Activated T-helper 17 cell treated with anti-CD3 and anti-CD28 coated beads, Interleukin-2, amount 50 U/mL, for 72 hours (primary cell): ENCODE data around the gene MTHFS. TPM values are rescaled to one million over a fixed set of nuclear protein-coding genes. Genes with fewer than 3 reads are reported as not detected.
"Not testable (repeated sequence)": the region's sequence is repeated elsewhere in the genome, so short reads cannot be mapped to it uniquely, and the experiment has no call there.

Source experiments
- ATAC-seq: fragments of 150-1000 bp; cut with Tn5 transposase; replicated peaks from 2 replicates; pipeline ENCODE4 v1.10.0; 2021; ENCODE audit warnings: mild to moderate bottlenecking, moderate library complexity
- H3K27ac Mint-ChIP-seq: one replicate; pipeline ENCODE4 v1.8.0; 2022; ENCODE audit warnings: mixed read lengths
- H3K27me3 Mint-ChIP-seq: one replicate; pipeline ENCODE4 v1.8.0; 2022; ENCODE audit warnings: mixed read lengths
- H3K36me3 Mint-ChIP-seq: one replicate; pipeline ENCODE4 v1.8.0; 2022; ENCODE audit warnings: low read depth, mild to moderate bottlenecking, mixed read lengths
- H3K4me1 Mint-ChIP-seq: one replicate; pipeline ENCODE4 v1.8.0; 2022; ENCODE audit warnings: mixed read lengths
- H3K4me3 Mint-ChIP-seq: one replicate; pipeline ENCODE4 v1.8.0; 2022; ENCODE audit warnings: mild to moderate bottlenecking, mixed read lengths
- H3K9me3 Mint-ChIP-seq: one replicate; pipeline ENCODE4 v1.8.0; 2022; ENCODE audit warnings: mixed read lengths
- total RNA-seq, 2 donors: library from RNA; stranded (reverse); gene quantifications; one replicate each; pipeline ENCODE4 v1.2.3, GENCODE V29; 2022

The MTHFS gene
- total RNA-seq = 10 to 100 TPM; 20.3 to 29.2 TPM

- Mint-ChIP-seq H3K4me3 (peak within 1 kb of the TSS; percentile 96), H3K27me3 (no peaks in the 10 kb centered on the region), H3K4me1 (peaks cover 34% of the 10 kb centered on the region), H3K27ac (peak within 1 kb of the TSS; percentile 92), H3K9me3 (peaks cover 4% of the 10 kb centered on the region), H3K36me3 (peaks cover 23% of the 10 kb centered on the region)
- ATAC-seq = peak; percentile 76
Observed at GRCh38 chr15:79896634-79897379, at the start of gene MTHFS. Gene MTHFS (minus strand): TSS chr15:79897014. CDS start chr15:79896988, 26 bp downstream.

DNA sequence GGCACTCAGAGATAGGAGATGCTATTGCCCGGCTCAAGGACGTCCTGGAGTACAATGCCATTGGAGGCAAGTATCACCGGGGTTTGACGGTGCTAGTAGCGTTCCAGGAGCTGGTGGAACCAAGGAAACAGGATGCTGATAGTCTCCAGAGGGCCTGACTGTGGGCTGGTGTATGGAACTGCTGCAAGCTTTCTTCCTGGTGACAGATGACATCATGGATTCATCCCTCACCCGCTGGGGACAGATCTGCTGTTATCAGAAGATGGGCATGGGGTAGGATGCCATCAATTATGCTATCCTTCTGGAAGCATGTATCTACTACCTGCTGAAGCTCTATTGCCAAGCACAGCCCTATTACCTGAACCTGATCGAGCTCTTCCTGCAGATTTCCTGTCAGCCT, 47.8 kb upstream of the MTHFS start:
- H3K9me3 Mint-ChIP-seq = no peaks in the 10 kb centered on the region
- no peak for ATAC-seq
- H3K4me1 Mint-ChIP-seq = peaks cover 14% of the 10 kb centered on the region
- H3K27me3 Mint-ChIP-seq = no peaks in the 10 kb centered on the region
- no peak overlapping the region for H3K27ac Mint-ChIP-seq
- no peak overlapping the region for H3K4me3 Mint-ChIP-seq
- no peaks in the 10 kb centered on the region for H3K36me3 Mint-ChIP-seq

- peak; percentile 86 for ATAC-seq
- no peaks in the 10 kb centered on the region for H3K9me3 Mint-ChIP-seq
- peak overlapping the region; percentile 61 for H3K27ac Mint-ChIP-seq
- H3K4me3 Mint-ChIP-seq = no peak overlapping the region
- peaks cover 13% of the 10 kb centered on the region for H3K4me1 Mint-ChIP-seq
- peaks cover 4% of the 10 kb centered on the region for H3K27me3 Mint-ChIP-seq
- no peaks in the 10 kb centered on the region for H3K36me3 Mint-ChIP-seq
Observed at GRCh38 chr15:79943820-79944219, 47.0 kb upstream of the MTHFS start.

GRCh38 chr15:79942741-79943481, 46.1 kb upstream of the MTHFS start:
- Mint-ChIP-seq H3K4me1 (peaks cover 6% of the 10 kb centered on the region), H3K27me3 (peaks cover 4% of the 10 kb centered on the region), H3K4me3 (no peak overlapping the region), H3K27ac (peak overlapping the region; percentile 61), H3K9me3 (no peaks in the 10 kb centered on the region), H3K36me3 (no peaks in the 10 kb centered on the region)
- ATAC-seq = peak; percentile 68

- no peak overlapping the region for H3K27ac Mint-ChIP-seq
- H3K36me3 Mint-ChIP-seq = no peaks in the 10 kb centered on the region
- no peak overlapping the region for H3K4me3 Mint-ChIP-seq
- peaks cover 4% of the 10 kb centered on the region for H3K27me3 Mint-ChIP-seq
- no peaks in the 10 kb centered on the region for H3K9me3 Mint-ChIP-seq
- peaks cover 6% of the 10 kb centered on the region for H3K4me1 Mint-ChIP-seq
- ATAC-seq = no peak
Observed at GRCh38 chr15:79939399-79939798, 42.6 kb upstream of the MTHFS start.

DNA sequence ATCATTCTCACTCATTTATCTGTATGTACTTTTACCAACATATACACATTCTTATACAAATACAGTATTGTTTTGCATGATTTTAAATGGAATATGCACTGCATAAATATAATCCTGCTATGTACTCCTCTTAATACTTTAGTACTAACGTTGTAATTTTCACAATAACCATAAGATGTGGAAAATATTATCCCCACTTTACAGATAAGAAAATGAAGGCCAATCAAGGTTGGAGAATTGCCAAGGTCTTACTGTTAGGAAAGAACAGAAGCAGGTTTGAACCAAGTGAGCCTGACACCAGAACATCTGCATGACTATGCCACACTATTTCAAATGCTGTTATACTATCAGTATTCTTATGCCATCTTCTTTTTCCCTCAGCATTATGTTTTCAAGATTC, 41.3 kb upstream of the MTHFS start:
- Mint-ChIP-seq H3K27ac (no peak overlapping the region), H3K4me3 (no peak overlapping the region), H3K27me3 (peaks cover 4% of the 10 kb centered on the region), H3K4me1 (no peaks in the 10 kb centered on the region), H3K9me3 (no peaks in the 10 kb centered on the region), H3K36me3 (no peaks in the 10 kb centered on the region)
- ATAC-seq = no peak

DNA sequence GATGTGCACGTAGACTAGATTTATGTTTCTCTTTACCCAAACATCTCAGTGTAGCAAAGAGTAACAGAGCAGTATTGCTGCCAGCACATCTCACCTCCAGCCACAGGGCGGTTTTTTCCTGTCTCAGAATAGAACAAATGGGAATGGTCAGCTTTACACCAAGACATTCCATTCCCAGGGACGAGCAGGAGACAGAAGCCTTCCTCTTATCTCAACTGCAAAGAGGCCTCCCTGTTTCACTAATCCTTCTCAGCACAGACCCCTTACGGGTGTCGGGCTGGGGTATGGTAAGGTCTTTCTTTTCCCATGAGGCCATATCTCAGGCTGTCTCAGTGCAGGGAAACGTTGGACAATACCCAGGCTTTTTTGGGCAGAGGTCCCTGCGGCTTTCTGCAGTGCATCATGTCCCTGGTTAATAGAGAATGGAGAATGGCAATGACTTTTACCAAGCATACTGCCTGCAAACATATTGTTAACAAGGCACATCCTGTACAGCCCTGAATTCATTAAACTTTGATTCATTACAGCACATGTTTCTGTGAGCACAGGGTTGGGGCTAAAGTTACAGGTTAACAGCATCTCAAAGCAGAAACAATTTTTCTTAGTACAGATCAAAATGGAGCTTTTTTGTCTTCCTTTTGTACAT, 38.9 kb upstream of the MTHFS start:
- not testable (repeated sequence) for H3K4me1 Mint-ChIP-seq, ATAC-seq, H3K4me3 Mint-ChIP-seq, H3K27me3 Mint-ChIP-seq, H3K9me3 Mint-ChIP-seq, H3K27ac Mint-ChIP-seq, H3K36me3 Mint-ChIP-seq

GRCh38 chr15:79933231-79933630, 36.4 kb upstream of the MTHFS start:
- ATAC-seq = no peak
- Mint-ChIP-seq H3K4me1 (no peaks in the 10 kb centered on the region), H3K36me3 (no peaks in the 10 kb centered on the region), H3K27me3 (peaks cover 9% of the 10 kb centered on the region), H3K27ac (no peak overlapping the region), H3K9me3 (no peaks in the 10 kb centered on the region), H3K4me3 (no peak overlapping the region)

- Mint-ChIP-seq H3K36me3 (no peaks in the 10 kb centered on the region), H3K9me3 (no peaks in the 10 kb centered on the region), H3K27ac (no peak overlapping the region), H3K4me1 (no peaks in the 10 kb centered on the region), H3K4me3 (no peak overlapping the region), H3K27me3 (peaks cover 9% of the 10 kb centered on the region)
- ATAC-seq = no peak
Observed at GRCh38 chr15:79932447-79932846, 35.6 kb upstream of the MTHFS start.

- no peak for ATAC-seq
- no peaks in the 10 kb centered on the region for H3K36me3 Mint-ChIP-seq
- no peaks in the 10 kb centered on the region for H3K9me3 Mint-ChIP-seq
- no peaks in the 10 kb centered on the region for H3K4me1 Mint-ChIP-seq
- no peak overlapping the region for H3K27ac Mint-ChIP-seq
- H3K4me3 Mint-ChIP-seq = no peak overlapping the region
- peaks cover 9% of the 10 kb centered on the region for H3K27me3 Mint-ChIP-seq
Observed at GRCh38 chr15:79930516-79930915, 33.7 kb upstream of the MTHFS start.

DNA sequence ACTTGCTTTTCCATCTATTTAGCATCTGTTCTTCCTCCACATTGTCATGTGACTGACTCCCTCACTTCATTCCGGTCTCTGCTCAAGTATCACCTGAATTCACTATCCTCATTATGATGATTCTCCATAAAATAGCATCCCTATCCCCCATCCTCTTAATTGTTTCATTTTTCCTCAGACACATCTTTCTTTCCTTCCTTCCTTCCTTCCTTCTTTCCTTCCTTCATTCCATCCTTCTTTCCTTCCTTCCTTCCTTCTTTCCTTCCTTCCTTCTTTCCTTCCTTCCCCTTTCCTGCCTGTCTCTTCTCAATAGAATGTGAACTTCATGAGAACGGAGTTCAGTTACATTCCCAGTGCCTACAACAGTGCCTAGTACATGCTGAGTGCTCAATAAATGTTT, 32.6 kb upstream of the MTHFS start:
- no peak overlapping the region for H3K27ac Mint-ChIP-seq
- H3K27me3 Mint-ChIP-seq = peaks cover 9% of the 10 kb centered on the region
- H3K4me1 Mint-ChIP-seq = no peaks in the 10 kb centered on the region
- no peak for ATAC-seq
- H3K36me3 Mint-ChIP-seq = no peaks in the 10 kb centered on the region
- H3K4me3 Mint-ChIP-seq = no peak overlapping the region
- no peaks in the 10 kb centered on the region for H3K9me3 Mint-ChIP-seq

DNA sequence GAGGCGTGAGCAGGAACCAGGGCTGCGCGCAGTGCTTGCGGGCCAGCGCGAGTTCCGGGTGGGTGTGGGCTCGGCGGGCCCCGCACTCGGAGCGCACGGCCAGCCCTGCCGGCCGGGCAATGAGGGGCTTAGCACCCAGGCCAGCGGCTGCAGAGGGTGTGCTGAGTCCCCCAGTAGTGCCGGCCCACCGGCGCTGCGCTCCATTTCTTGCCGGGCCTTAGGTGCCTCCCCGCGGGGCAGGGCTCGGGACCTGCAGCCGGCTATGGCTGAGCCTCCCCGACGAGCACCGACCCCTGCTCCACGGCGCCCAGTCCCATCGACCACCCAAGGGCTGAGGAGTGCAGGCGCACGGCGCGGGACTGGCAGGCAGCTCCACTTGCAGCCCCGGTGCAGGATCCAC, 29.3 kb upstream of the MTHFS start:
- H3K27me3 Mint-ChIP-seq, H3K27ac Mint-ChIP-seq, H3K9me3 Mint-ChIP-seq, ATAC-seq, H3K4me3 Mint-ChIP-seq: not testable (repeated sequence)
- peaks cover 26% of the 10 kb centered on the region for H3K36me3 Mint-ChIP-seq
- peaks cover 11% of the 10 kb centered on the region for H3K4me1 Mint-ChIP-seq

DNA sequence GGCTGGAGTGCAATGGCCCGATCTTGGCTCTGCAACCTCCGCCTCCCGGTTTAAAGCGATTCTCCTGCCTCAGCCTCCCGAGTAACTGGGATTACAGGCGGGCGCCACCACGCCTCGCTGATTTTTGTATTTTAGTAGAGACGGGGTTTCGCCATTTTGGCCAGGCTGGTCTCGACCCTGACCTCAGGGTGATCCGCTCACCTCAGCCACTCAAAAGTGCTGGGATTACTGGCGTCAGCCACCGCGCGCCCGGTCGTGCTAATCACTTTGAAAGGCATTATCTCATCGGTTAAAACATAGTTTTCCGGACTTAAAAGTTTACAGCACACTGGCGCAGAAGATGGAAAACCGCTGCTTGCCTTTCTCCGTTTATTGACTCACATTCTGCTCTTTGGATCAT, 27.6 kb upstream of the MTHFS start:
- peaks cover 5% of the 10 kb centered on the region for H3K9me3 Mint-ChIP-seq
- H3K27ac Mint-ChIP-seq = peak overlapping the region; percentile 96
- peak overlapping the region; percentile 98 for H3K4me3 Mint-ChIP-seq
- no peak for ATAC-seq
- H3K27me3 Mint-ChIP-seq = peaks cover 3% of the 10 kb centered on the region
- peaks cover 11% of the 10 kb centered on the region for H3K4me1 Mint-ChIP-seq
- H3K36me3 Mint-ChIP-seq = peaks cover 43% of the 10 kb centered on the region

GRCh38 chr15:79923515-79924169, 26.8 kb upstream of the MTHFS start:
- ATAC-seq = peak; percentile 96
- H3K27me3 Mint-ChIP-seq = no peaks in the 10 kb centered on the region
- H3K4me1 Mint-ChIP-seq = peaks cover 11% of the 10 kb centered on the region
- H3K36me3 Mint-ChIP-seq = peaks cover 50% of the 10 kb centered on the region
- peak overlapping the region; percentile 96 for H3K27ac Mint-ChIP-seq
- peak overlapping the region; percentile 98 for H3K4me3 Mint-ChIP-seq
- peaks cover 5% of the 10 kb centered on the region for H3K9me3 Mint-ChIP-seq
